Bronchial epithelial cell (primary cell): Measurements from ENCODE around the gene DYSF. TPM values are rescaled to one million over a fixed set of nuclear protein-coding genes. Genes with fewer than 3 reads are reported as not detected.

ENCODE experiments used
- DNase-seq: peaks from one replicate; pipeline ENCODE4 v3.0.0-alpha.2; 2010; ENCODE audit warnings: low read depth
- FAIRE-seq: peaks from 2 replicates; lab custom pipeline; 2011; peaks lifted over from hg19 to GRCh38; lab: Jason Lieb, UNC
- H3K27me3 ChIP-seq: 2 replicates; pipeline ENCODE4 v1.5.1; 2011; ENCODE audit warnings: low read length; ENCODE audit not compliant: control insufficient read depth, insufficient read depth
- H3K36me3 ChIP-seq: 2 replicates; pipeline ENCODE4 v1.5.1; 2011; ENCODE audit warnings: low read length; ENCODE audit not compliant: control insufficient read depth, insufficient read depth
- H3K4me3 ChIP-seq: 2 replicates; pipeline ENCODE4 v1.5.1; 2011; ENCODE audit warnings: mild to moderate bottlenecking, low read depth, low read length, control low read depth
- total RNA-seq: library from RNA; depleted of rRNA; stranded (reverse); fragments of >200 nt; gene quantifications from 2 replicates; pipeline ENCODE4 v1.2.1, GENCODE V29; 2014
- TF ChIP-seq, protein P1 (sequence below): IDR thresholded peaks from 2 replicates; pipeline ENCODE4 v1.5.1; 2011; ENCODE audit warnings: mild to moderate bottlenecking, moderate library complexity, low read length, control low read depth, inconsistent platforms; ENCODE audit not compliant: insufficient read depth, severe bottlenecking

Gene DYSF
- total RNA-seq, 1 donor from 2014 or later, result under 0.01 TPM

DNA sequence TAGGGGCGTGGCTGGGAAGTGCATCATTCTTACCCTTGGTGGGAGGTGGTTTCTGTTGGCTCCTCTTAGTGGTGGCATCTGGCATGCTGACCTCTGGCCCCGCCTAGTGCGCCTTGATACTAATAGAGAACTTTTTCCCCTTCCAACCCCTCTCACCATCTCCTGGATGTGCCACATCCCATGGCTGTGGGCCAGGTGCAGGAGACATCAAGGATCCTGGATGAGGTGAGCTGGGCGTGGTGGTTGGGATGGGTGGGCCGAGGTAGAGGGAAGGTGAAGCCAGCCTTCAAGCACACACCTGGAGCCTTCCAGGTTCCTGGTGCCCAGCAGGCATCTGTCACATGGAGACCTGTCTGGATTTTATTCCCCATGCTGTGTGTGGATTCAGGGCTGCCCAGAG is 149.2 kb downstream of the DYSF start:
- FAIRE-seq, result no peak

GRCh38 chr2:71603311-71603811 is 150.0 kb downstream of the DYSF start:
- FAIRE-seq (no peak), DNase-seq (no peak)
- H3K27me3 ChIP-seq, result peaks cover 6% of the 10 kb centered on the region
- TF ChIP-seq, protein P1, sequence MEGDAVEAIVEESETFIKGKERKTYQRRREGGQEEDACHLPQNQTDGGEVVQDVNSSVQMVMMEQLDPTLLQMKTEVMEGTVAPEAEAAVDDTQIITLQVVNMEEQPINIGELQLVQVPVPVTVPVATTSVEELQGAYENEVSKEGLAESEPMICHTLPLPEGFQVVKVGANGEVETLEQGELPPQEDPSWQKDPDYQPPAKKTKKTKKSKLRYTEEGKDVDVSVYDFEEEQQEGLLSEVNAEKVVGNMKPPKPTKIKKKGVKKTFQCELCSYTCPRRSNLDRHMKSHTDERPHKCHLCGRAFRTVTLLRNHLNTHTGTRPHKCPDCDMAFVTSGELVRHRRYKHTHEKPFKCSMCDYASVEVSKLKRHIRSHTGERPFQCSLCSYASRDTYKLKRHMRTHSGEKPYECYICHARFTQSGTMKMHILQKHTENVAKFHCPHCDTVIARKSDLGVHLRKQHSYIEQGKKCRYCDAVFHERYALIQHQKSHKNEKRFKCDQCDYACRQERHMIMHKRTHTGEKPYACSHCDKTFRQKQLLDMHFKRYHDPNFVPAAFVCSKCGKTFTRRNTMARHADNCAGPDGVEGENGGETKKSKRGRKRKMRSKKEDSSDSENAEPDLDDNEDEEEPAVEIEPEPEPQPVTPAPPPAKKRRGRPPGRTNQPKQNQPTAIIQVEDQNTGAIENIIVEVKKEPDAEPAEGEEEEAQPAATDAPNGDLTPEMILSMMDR, result no peak
- H3K4me3 ChIP-seq, result no peak overlapping the region
- H3K36me3 ChIP-seq, result no peaks in the 10 kb centered on the region

More for the DNA sequence above, 149.2 kb downstream of the DYSF start:
- Histone ChIP-seq H3K27me3 (peaks cover 6% of the 10 kb centered on the region), H3K4me3 (no peak overlapping the region), H3K36me3 (no peaks in the 10 kb centered on the region)
- DNase-seq, result no peak
- TF ChIP-seq, protein P1, result no peak

- FAIRE-seq (no peak), DNase-seq (no peak)
- Histone ChIP-seq H3K27me3 (peaks cover 6% of the 10 kb centered on the region), H3K4me3 (no peak overlapping the region), H3K36me3 (no peaks in the 10 kb centered on the region)
- TF ChIP-seq, protein P1, result no peak
Observed at GRCh38 chr2:71603851-71604725, 150.7 kb downstream of the DYSF start.

- DNase-seq, result no peak
- Histone ChIP-seq H3K36me3 (no peaks in the 10 kb centered on the region), H3K4me3 (no peak overlapping the region), H3K27me3 (peaks cover 6% of the 10 kb centered on the region)
- TF ChIP-seq, protein P1, result no peak
- FAIRE-seq, result no peak
Observed at GRCh38 chr2:71604726-71605120, 151.4 kb downstream of the DYSF start.

GRCh38 chr2:71605173-71605641 is 151.8 kb downstream of the DYSF start:
- H3K36me3 ChIP-seq, result no peaks in the 10 kb centered on the region
- H3K4me3 ChIP-seq, result no peak overlapping the region
- TF ChIP-seq, protein P1, result no peak
- DNase-seq, result no peak
- no peak for FAIRE-seq
- H3K27me3 ChIP-seq, result peaks cover 6% of the 10 kb centered on the region
